GM21786 (cell line): ENCODE measurements around the gene PTP4A1.
"Not testable (repeated sequence)": the region's sequence is repeated elsewhere in the genome, so short reads cannot be mapped to it uniquely, and the experiment has no call there.

Experiments
- ATAC-seq: cut with Tn5 transposase; IDR thresholded peaks from one replicate; pipeline ENCODE4 v1.9.1; 2021; ENCODE audit not compliant: unreplicated experiment

PTP4A1 gene

GRCh38 chr6:63572044-63572746, at the start of gene PTP4A1, which contains the start of gene LOC128125822:
TSS of gene PTP4A1 (plus strand) at chr6:63572480. CDS start at chr6:63576881, 4,401 bp downstream.
TSS of gene LOC128125822 (plus strand) at chr6:63572480.
- peak; percentile 89 for ATAC-seq

GRCh38 chr6:63522911-63523287, 49.4 kb upstream of the PTP4A1 start:
- ATAC-seq: not testable (repeated sequence)

GRCh38 chr6:63523630-63524029, 48.6 kb upstream of the PTP4A1 start:
- no peak for ATAC-seq

GRCh38 chr6:63525186-63525878, 46.9 kb upstream of the PTP4A1 start:
- ATAC-seq: no peak

- ATAC-seq: no peak
Observed at GRCh38 chr6:63526931-63527330, 45.3 kb upstream of the PTP4A1 start.

- ATAC-seq: no peak
Observed at GRCh38 chr6:63527658-63528514, 44.4 kb upstream of the PTP4A1 start.

- ATAC-seq: no peak
Observed at GRCh38 chr6:63529498-63529897, 42.8 kb upstream of the PTP4A1 start.

GRCh38 chr6:63530182-63530581, 42.1 kb upstream of the PTP4A1 start:
- no peak for ATAC-seq

- ATAC-seq: no peak
Observed at GRCh38 chr6:63530991-63531390, 41.3 kb upstream of the PTP4A1 start.

GRCh38 chr6:63533026-63533425, 39.3 kb upstream of the PTP4A1 start:
- no peak for ATAC-seq

- ATAC-seq: no peak
Observed at GRCh38 chr6:63533952-63534351, 38.3 kb upstream of the PTP4A1 start.

GRCh38 chr6:63537201-63537958, 34.9 kb upstream of the PTP4A1 start:
- peak; percentile 72 for ATAC-seq

GRCh38 chr6:63537959-63538300, 34.4 kb upstream of the PTP4A1 start:
- no peak for ATAC-seq

GRCh38 chr6:63538550-63538949, 33.7 kb upstream of the PTP4A1 start:
- no peak for ATAC-seq

GRCh38 chr6:63543001-63543400, 29.3 kb upstream of the PTP4A1 start:
- no peak for ATAC-seq

GRCh38 chr6:63543982-63544381, 28.3 kb upstream of the PTP4A1 start:
- ATAC-seq: no peak

- ATAC-seq: no peak
Observed at GRCh38 chr6:63546236-63546635, 26.0 kb upstream of the PTP4A1 start.

GRCh38 chr6:63546697-63547096, 25.6 kb upstream of the PTP4A1 start:
- no peak for ATAC-seq

GRCh38 chr6:63549076-63549475, 23.2 kb upstream of the PTP4A1 start:
- ATAC-seq: no peak

- ATAC-seq: peak; percentile 99
Observed at GRCh38 chr6:63553208-63553607, 19.1 kb upstream of the PTP4A1 start.

- no peak for ATAC-seq
Observed at GRCh38 chr6:63553900-63554299, 18.4 kb upstream of the PTP4A1 start.
